Calu3 (cell line): Measurements from ENCODE around the gene PLXNA4. TPM values are rescaled to one million over a fixed set of nuclear protein-coding genes. Genes with fewer than 3 reads are reported as not detected.

ENCODE experiments used
- BruUV-seq: library from RNA; stranded (reverse); fragments of 400-500 nt; replicated peaks from 2 replicates; lab custom pipeline; 2021; lab: Mats Ljungman, UMichigan
- CTCF ChIA-PET: fragments of 300-600 bp; sonication (Branson Sonifier 250); formaldehyde crosslinking; loops from one replicate; lab custom pipeline; 2022; ENCODE audit warnings: antibody characterized with exemption; lab: Charles Lee
- DNase-seq: peaks from one replicate; pipeline ENCODE4 v3.0.0; 2022
- H3K27ac Mint-ChIP-seq: one replicate; pipeline ENCODE4 v1.8.0; 2022; ENCODE audit warnings: mixed read lengths; ENCODE audit not compliant: unreplicated experiment
- H3K27me3 Mint-ChIP-seq: one replicate; pipeline ENCODE4 v1.8.0; 2022; ENCODE audit warnings: mixed read lengths; ENCODE audit not compliant: unreplicated experiment
- H3K36me3 Mint-ChIP-seq: one replicate; pipeline ENCODE4 v1.8.0; 2022; ENCODE audit warnings: mild to moderate bottlenecking, moderate library complexity, mixed read lengths; ENCODE audit not compliant: insufficient read depth, unreplicated experiment
- H3K4me1 Mint-ChIP-seq: one replicate; pipeline ENCODE4 v1.8.0; 2022; ENCODE audit warnings: mild to moderate bottlenecking, low read depth, mixed read lengths; ENCODE audit not compliant: unreplicated experiment
- H3K4me3 Mint-ChIP-seq: one replicate; pipeline ENCODE4 v1.8.0; 2022; ENCODE audit warnings: mild to moderate bottlenecking, low read depth, moderate library complexity, mixed read lengths; ENCODE audit not compliant: unreplicated experiment
- H3K9me3 Mint-ChIP-seq: one replicate; pipeline ENCODE4 v1.8.0; 2022; ENCODE audit warnings: low read depth, mixed read lengths; ENCODE audit not compliant: unreplicated experiment
- intact Hi-C: fragments of 100-400 bp; cut with micrococcal nuclease; formaldehyde crosslinking; loops from one replicate; pipeline ENCODE4 v1.10.0; 2022; ENCODE audit not compliant: unreplicated experiment
- total RNA-seq: library from RNA; stranded (reverse); gene quantifications from 2 replicates; pipeline ENCODE4 v1.2.3, GENCODE V29; 2022
- TF ChIP-seq, protein P1 (sequence below): fragments of 200-600 bp; IDR thresholded peaks from one replicate; pipeline ENCODE4 v1.8.0; 2022; ENCODE audit warnings: antibody characterized with exemption; ENCODE audit not compliant: unreplicated experiment

PLXNA4 gene
- total RNA-seq, 1 experiment from 2014 or later = not detected

- H3K27me3 Mint-ChIP-seq = peaks cover 92% of the 10 kb centered on the region
- H3K4me3 Mint-ChIP-seq = no peak overlapping the region
- no peaks in the 10 kb centered on the region for H3K9me3 Mint-ChIP-seq
- DNase-seq = no peak
- H3K36me3 Mint-ChIP-seq = no peaks in the 10 kb centered on the region
- CTCF ChIA-PET = no interaction called here
- intact Hi-C loops = no loop called here
- BruUV-seq = no TSS peak
- TF ChIP-seq, protein P1, sequence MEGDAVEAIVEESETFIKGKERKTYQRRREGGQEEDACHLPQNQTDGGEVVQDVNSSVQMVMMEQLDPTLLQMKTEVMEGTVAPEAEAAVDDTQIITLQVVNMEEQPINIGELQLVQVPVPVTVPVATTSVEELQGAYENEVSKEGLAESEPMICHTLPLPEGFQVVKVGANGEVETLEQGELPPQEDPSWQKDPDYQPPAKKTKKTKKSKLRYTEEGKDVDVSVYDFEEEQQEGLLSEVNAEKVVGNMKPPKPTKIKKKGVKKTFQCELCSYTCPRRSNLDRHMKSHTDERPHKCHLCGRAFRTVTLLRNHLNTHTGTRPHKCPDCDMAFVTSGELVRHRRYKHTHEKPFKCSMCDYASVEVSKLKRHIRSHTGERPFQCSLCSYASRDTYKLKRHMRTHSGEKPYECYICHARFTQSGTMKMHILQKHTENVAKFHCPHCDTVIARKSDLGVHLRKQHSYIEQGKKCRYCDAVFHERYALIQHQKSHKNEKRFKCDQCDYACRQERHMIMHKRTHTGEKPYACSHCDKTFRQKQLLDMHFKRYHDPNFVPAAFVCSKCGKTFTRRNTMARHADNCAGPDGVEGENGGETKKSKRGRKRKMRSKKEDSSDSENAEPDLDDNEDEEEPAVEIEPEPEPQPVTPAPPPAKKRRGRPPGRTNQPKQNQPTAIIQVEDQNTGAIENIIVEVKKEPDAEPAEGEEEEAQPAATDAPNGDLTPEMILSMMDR = no peak
- no peak overlapping the region for H3K27ac Mint-ChIP-seq
- H3K4me1 Mint-ChIP-seq = no peaks in the 10 kb centered on the region
Measured at GRCh38 chr7:132354527-132354926, 221.7 kb downstream of the PLXNA4 start.

DNA sequence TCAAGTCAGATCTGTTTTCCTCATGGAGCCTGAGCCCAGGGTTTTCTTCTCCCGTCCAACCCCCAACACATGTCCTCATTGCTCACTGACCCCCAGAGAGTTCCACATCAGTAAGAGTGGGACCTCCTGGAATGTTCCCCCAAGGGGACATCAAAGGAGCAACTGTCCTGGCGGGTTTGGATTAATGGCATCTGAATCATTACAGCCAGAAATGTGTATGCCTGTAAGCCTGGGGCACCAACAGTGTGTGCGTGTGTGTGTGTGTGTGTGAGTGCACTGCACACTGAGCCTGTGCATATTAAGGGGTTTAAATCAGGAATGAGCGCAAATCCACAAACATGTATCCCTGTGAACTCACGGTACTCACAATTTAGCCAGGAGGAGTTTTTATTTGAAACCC lies 222.3 kb downstream of the PLXNA4 start:
- H3K9me3 Mint-ChIP-seq = no peaks in the 10 kb centered on the region
- CTCF ChIA-PET = no interaction called here
- H3K4me1 Mint-ChIP-seq = no peaks in the 10 kb centered on the region
- TF ChIP-seq, protein P1 = no peak
- no peak overlapping the region for H3K4me3 Mint-ChIP-seq
- H3K27ac Mint-ChIP-seq = no peak overlapping the region
- BruUV-seq = no TSS peak
- DNase-seq = no peak
- intact Hi-C loops = no loop called here
- H3K27me3 Mint-ChIP-seq = peaks cover 97% of the 10 kb centered on the region
- H3K36me3 Mint-ChIP-seq = no peaks in the 10 kb centered on the region

GRCh38 chr7:132352800-132353199 lies 223.5 kb downstream of the PLXNA4 start:
- H3K4me3 Mint-ChIP-seq = no peak overlapping the region

DNA sequence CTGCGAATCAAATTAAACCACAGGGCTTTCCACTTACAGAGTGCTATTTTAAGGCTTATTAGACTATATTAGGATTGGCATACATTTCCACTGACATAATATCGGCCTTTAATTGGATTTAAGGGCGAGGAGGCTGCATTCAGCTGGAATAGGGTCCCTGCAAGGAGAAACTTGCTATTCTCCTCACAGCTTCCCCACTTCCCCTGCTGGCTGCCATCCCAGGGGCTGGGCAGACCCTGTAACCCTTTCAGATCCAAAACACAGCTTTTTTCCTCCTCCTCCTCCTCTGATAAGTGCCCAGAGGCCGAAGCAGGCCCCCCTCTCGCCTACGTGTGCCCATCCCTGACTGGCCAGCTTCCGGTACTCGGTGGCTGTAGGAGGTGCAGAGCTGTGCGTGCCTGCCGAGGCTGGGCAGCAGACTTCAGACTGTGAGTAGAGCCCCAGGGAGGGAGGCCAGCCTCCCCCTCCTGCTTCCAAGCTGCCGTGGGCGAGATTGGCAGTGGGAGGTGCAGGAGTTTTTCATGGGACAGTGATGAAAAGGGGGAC lies 224.2 kb downstream of the PLXNA4 start:
- Mint-ChIP-seq H3K4me1 (no peaks in the 10 kb centered on the region), H3K27ac (no peak overlapping the region), H3K27me3 (peaks cover 98% of the 10 kb centered on the region), H3K9me3 (no peaks in the 10 kb centered on the region), H3K4me3 (no peak overlapping the region), H3K36me3 (no peaks in the 10 kb centered on the region)
- intact Hi-C loops = no loop called here
- TF ChIP-seq, protein P1 = no peak
- CTCF ChIA-PET = no interaction called here
- BruUV-seq = no TSS peak
- no peak for DNase-seq

More at GRCh38 chr7:132352800-132353199, 223.5 kb downstream of the PLXNA4 start:
- H3K27ac Mint-ChIP-seq = no peak overlapping the region
- intact Hi-C loops = no loop called here
- CTCF ChIA-PET = interaction anchor here (0.7 kb wide), 1 partner anchor 1225 kb away, joined by 5 read pairs; no protein-coding TSS in a partner anchor
- no peaks in the 10 kb centered on the region for H3K36me3 Mint-ChIP-seq
- no peak for DNase-seq
- BruUV-seq = no TSS peak
- H3K9me3 Mint-ChIP-seq = no peaks in the 10 kb centered on the region
- H3K4me1 Mint-ChIP-seq = no peaks in the 10 kb centered on the region
- H3K27me3 Mint-ChIP-seq = peaks cover 98% of the 10 kb centered on the region
- TF ChIP-seq, protein P1 = no peak
